ENCODE data around the gene ATP1A3.
A peak's percentile ranks its signal among the peaks of the same experiment; 100 is the strongest.
"Not testable (repeated sequence)": the region's sequence is repeated elsewhere in the genome, so short reads cannot be mapped to it uniquely, and the experiment has no call there.

The ATP1A3 gene

DNA sequence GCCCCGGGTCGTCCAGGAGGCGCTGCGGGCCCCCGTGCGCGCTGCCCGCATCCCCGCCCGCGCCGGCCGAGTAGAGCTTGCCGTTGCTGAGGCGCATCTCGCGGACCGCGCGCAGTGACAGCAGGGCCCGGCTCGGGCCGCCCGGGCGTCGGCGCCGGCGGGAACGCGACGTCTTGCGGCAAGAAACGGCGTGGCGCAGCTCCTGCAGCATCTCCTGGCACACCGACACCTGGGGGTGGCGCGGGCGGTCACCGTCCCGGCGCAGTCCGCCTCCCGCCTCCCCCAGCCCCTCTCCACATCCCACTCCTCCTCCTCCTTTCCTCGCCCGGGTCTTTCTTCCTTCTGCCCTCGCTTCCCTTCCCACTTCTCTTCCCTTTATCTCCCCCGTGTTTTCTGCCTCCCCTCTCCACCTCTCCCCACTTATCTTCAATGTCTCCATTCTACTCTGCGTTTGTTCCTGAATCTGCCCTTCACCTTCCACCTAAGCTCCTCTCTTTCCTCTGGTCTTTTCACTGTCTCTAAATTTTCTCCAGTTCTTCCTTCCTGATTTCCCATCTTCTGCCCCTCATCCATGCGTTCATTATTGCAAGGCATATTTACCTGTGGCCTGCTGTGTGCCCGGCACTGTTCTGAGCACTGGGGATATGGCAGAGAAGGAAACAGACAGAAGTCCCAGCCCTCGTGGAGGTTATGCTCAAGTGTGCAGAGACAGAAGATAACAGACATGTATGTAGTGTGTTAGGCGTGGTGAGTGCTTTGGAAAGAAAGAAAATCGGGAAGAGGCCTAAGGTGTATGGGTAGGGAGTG, 5.2 kb upstream of the ATP1A3 start:
- ATAC-seq (replicated peaks) (no peak), DNase-seq (no peak)
- Mint-ChIP-seq H3K36me3 (ENCODE audit: insufficient read depth) (peaks cover 2% of the 10 kb centered on the region), H3K9me3 (no peaks in the 10 kb centered on the region), H3K27ac (no peak overlapping the region), H3K27me3 (peaks cover 82 to 92% of the 10 kb centered on the region in 2 donors), H3K4me3 (peak overlapping the region; percentile 49 to 64), H3K4me1 (ENCODE audit: low read depth in 2 of 2) (peaks cover 21 to 25% of the 10 kb centered on the region in 2 donors)

DNA sequence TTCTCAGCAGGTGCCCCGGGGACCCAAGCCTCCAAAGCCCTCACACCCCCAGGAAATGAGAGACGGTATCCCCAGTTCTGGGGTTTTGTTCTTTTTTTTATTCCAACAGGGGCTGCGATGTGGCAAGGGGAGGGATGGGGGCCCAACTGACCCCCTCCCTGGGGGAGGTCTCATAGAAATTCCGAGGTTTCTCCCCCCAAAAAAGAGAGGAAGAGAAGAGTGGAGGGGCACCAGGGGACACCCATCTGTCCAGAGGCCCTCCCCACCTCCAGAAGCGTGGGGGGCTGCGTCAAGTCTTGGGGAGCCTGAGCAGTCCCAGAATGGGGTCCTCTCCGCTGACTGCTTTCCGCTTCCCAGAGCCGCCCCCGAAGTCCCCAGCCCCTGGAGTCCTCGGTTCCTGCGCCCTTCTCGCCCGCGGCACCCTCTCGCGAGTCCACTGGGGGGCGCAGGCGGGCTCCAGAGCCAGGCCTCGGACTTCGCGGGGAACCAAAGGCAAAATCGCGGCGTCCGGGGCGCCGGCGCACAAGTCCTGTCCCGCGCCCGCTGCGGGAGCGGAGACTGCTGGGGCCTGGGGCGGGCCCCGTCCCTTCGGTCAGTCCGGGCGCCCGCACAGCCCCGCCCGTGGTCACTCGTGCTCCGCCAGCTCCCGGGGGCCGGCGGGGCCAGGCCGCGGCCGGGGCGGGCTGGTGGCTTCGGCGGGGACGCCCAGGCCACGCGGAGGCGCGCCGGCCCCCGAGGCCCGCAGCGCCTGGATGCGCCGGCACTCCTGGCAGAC, 4.4 kb upstream of the ATP1A3 start:
- H3K36me3 Mint-ChIP-seq (ENCODE audit: insufficient read depth): peaks cover 4% of the 10 kb centered on the region
- ATAC-seq (replicated peaks) (no peak), DNase-seq (peak in 2 of 3 experiments; percentile 23 to 31)
- H3K27me3 Mint-ChIP-seq: peaks cover 73 to 83% of the 10 kb centered on the region in 2 donors
- no peaks in the 10 kb centered on the region for H3K9me3 Mint-ChIP-seq
- H3K27ac Mint-ChIP-seq: no peak overlapping the region
- H3K4me3 Mint-ChIP-seq: peak overlapping the region in 1 of 2 donors; percentile 47
- peaks cover 22 to 26% of the 10 kb centered on the region in 2 donors for H3K4me1 Mint-ChIP-seq (ENCODE audit: low read depth in 2 of 2)

DNA sequence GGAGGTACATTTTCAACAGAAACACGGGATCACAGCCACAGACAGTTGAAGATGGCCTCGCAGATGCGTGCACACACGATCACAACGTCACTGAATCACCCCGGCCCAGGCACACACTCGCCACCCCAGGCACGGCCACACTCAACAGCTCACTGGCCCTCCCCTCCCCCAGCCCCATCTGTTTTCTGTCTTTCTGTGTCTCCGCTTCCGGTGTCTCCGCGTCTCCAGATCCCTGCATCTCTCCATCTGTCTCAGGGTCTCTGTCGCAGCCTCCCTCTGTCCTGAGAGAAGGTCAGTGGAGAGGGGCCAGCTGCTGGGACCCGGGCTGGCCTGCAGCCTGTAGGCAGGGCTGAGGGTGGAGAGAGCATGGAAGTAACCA, 3.8 kb upstream of the ATP1A3 start:
- Mint-ChIP-seq H3K4me1 (ENCODE audit: low read depth in 2 of 2) (peaks cover 25 to 29% of the 10 kb centered on the region in 2 donors), H3K4me3 (peak overlapping the region in 1 of 2 donors; percentile 47), H3K36me3 (ENCODE audit: insufficient read depth) (peaks cover 5% of the 10 kb centered on the region), H3K27ac (no peak overlapping the region), H3K27me3 (peaks cover 71 to 77% of the 10 kb centered on the region in 2 donors), H3K9me3 (no peaks in the 10 kb centered on the region)
- no peak for DNase-seq
- ATAC-seq (replicated peaks): no peak

DNA sequence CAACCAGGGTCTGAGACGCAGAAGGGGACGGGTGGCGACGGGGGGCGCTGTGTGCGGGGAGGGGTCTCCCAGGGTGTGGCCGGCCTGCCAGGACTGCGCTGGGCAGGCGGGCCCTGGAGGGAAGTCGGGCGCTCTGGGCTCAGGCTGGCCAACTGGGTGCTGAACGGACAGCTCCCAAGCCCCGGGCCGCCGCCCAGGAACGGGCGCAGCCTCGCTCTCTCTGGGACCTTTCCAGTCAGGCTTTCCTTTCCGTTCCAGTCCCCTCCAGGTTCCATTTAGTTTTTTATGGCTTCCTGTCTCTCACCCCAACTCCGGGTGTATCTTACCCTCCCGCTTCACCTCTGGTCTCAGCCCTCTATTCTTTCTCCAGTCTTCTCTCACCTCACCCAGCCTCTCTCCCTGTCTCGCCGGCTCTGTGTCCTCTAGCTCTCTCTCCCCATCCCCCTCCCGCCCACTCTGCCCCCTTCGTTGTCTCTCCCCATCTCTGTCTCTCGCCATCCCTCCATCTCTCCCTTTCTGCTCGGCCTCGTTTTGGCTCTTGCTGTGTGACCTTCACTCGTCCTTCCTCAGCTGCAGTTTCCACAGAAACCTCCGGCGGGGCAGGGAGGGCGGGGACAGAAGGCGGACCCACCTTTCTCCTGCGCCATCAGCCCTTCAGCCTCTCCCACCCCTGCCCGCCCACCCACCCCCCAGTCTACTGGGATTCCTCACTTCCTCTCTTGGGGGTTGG, 3.3 kb upstream of the ATP1A3 start:
- peak overlapping the region in 1 of 2 donors; percentile 9 for H3K4me3 Mint-ChIP-seq
- no peaks in the 10 kb centered on the region for H3K9me3 Mint-ChIP-seq
- ATAC-seq (replicated peaks): no peak
- H3K4me1 Mint-ChIP-seq (ENCODE audit: low read depth in 2 of 2): peaks cover 27 to 34% of the 10 kb centered on the region in 2 donors
- no peak overlapping the region for H3K27ac Mint-ChIP-seq
- H3K27me3 Mint-ChIP-seq: peaks cover 66 to 72% of the 10 kb centered on the region in 2 donors
- H3K36me3 Mint-ChIP-seq (ENCODE audit: insufficient read depth): peaks cover 5% of the 10 kb centered on the region
- peak; percentile 31 to 46 (median 45) for DNase-seq

DNA sequence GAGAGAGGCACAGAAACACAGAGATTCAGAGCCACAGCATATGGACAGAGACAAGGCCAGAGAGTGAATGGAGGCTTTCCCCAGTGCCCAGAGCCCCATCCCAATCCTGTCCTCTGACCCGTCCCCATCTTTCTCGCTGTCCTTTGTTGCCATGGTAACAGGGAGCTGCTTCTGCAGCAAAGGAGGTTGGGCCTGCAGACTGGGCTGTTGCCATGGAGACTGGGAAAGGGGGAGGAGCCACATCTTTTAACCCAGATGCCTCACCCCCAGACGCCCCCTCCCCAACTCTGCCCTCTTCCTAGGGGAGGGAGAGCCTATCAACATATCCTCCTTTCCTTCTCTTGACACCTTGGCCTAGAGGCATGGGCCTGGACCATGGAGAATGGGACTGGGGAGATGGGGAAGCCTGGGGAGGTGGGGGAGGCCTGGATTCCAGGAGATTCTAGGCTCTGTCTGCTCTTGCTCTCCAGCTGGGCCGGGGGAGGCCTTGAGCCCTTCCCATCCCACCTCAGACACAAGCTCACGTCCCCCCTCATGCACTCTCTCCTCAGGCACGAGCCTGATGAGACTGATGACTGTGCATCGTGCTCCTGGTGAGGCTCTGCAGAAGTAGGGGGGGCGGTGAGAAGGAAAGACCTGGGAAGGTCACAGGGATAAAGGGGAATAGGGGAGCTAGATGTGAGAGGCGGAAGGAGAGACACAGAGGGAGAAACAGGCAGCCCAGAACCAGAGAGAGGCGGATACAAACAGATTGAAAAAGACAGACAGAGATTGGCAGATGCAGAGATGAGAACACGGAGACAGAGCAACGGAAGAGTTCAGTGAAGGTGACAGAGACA, 2.1 kb upstream of the ATP1A3 start:
- Mint-ChIP-seq H3K9me3 (no peaks in the 10 kb centered on the region), H3K36me3 (ENCODE audit: insufficient read depth) (peaks cover 5% of the 10 kb centered on the region), H3K27ac (no peak overlapping the region), H3K4me1 (ENCODE audit: low read depth in 2 of 2) (peaks cover 27 to 34% of the 10 kb centered on the region in 2 donors), H3K27me3 (peaks cover 56 to 61% of the 10 kb centered on the region in 2 donors), H3K4me3 (no peak overlapping the region)
- DNase-seq (no peak), ATAC-seq (replicated peaks) (no peak)

DNA sequence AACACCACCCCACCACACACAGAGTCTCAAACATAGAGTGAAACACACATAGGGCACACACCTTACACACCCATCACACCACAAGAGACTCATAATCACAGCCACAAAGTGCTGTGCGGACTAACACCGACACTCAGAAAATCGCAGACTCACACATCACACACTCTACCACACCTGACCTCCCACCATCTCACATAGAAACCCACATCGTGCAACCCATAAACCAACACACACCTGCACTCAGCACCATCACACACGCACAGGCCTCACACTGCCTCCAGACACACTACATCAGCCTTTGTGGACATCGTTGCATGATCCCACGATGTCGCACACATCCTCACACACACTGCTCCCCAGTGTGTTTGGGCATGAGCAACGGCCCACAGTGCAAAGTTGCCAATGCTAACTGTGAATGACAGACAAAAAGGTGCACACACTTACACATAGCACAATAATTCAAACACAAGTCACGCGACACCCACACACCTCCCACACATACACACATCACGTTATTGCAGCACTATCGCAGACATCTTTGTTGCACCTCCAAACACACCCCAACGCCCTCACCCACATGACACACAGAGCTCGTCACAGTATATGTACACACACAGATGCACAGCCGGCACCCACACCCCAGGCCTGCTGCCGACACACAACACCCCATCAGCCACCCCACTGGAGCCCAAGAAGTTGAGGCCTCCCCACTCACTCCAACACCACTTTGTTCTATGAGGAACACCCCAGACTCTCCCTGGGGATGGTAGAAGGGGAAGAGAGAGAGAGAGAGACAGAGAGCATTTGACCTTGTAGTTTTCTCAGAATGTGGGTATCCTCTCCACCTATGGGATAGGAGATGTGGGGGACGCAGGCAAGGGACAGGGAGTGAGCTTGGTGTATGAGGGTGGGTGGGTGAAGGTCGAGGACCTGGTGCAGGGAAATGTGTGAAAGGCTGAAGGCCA, 1.2 kb upstream of the ATP1A3 start:
- H3K27me3 Mint-ChIP-seq: peaks cover 47 to 52% of the 10 kb centered on the region in 2 donors
- no peaks in the 10 kb centered on the region for H3K9me3 Mint-ChIP-seq
- peak overlapping the region in 1 of 2 donors; percentile 3 for H3K27ac Mint-ChIP-seq
- peaks cover 27 to 34% of the 10 kb centered on the region in 2 donors for H3K4me1 Mint-ChIP-seq (ENCODE audit: low read depth in 2 of 2)
- H3K36me3 Mint-ChIP-seq (ENCODE audit: insufficient read depth): peaks cover 5% of the 10 kb centered on the region
- peak overlapping the region; percentile 15 to 44 for H3K4me3 Mint-ChIP-seq
- DNase-seq (no peak), ATAC-seq (replicated peaks) (no peak)

DNA sequence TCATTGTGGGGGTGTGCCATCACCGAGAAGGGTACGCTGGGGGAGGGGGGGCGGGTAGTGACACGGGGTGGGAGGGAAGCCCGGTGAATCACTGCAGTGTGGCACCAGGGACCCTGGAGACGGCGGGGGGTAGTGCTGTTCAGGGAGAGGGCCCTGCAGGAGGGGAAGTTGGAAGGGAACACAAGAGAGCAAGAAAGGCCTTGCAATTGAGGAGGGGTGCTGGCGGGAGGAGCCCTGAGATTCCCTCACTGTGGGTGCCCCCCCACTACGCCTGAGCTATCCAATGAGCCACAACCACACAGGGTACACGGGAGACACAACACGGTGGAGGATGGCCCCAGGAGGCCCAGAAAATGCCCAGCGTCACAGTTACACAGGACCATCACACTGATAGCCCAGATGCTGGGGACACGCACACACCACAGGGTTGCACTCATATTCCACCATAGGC, 516 bp upstream of the ATP1A3 start:
- Mint-ChIP-seq H3K9me3 (no peaks in the 10 kb centered on the region), H3K27me3 (peaks cover 40 to 44% of the 10 kb centered on the region in 2 donors), H3K4me3 (peak overlapping the region; percentile 13 to 44), H3K27ac (no peak overlapping the region), H3K36me3 (ENCODE audit: insufficient read depth) (peaks cover 5% of the 10 kb centered on the region), H3K4me1 (ENCODE audit: low read depth in 2 of 2) (peaks cover 27 to 34% of the 10 kb centered on the region in 2 donors)
- no peak for ATAC-seq (replicated peaks)
- no peak for DNase-seq

GRCh38 chr19:41991925-41992569, 2.0 kb downstream of the ATP1A3 start:
- not testable (repeated sequence) for H3K36me3 Mint-ChIP-seq (ENCODE audit: insufficient read depth); DNase-seq; ATAC-seq (replicated peaks); H3K9me3 Mint-ChIP-seq; H3K4me3 Mint-ChIP-seq
- peak overlapping the region in 1 of 2 donors; percentile 71 for H3K27ac Mint-ChIP-seq
- H3K27me3 Mint-ChIP-seq: peaks cover 23 to 25% of the 10 kb centered on the region in 2 donors
- peaks cover 19 to 25% of the 10 kb centered on the region in 2 donors for H3K4me1 Mint-ChIP-seq (ENCODE audit: low read depth in 2 of 2)

GRCh38 chr19:41991025-41991424, 3.0 kb downstream of the ATP1A3 start:
- ATAC-seq (replicated peaks) (no peak), DNase-seq (no peak)
- Mint-ChIP-seq H3K27me3 (peaks cover 13 to 15% of the 10 kb centered on the region in 2 donors), H3K36me3 (ENCODE audit: insufficient read depth) (peaks cover 3% of the 10 kb centered on the region), H3K9me3 (no peaks in the 10 kb centered on the region), H3K4me3 (peak overlapping the region in 1 of 2 donors; percentile 38), H3K4me1 (ENCODE audit: low read depth in 2 of 2) (peaks cover 15 to 18% of the 10 kb centered on the region in 2 donors), H3K27ac (no peak overlapping the region)

- ATAC-seq (replicated peaks) (no peak), DNase-seq (no peak)
- H3K4me1 Mint-ChIP-seq (ENCODE audit: low read depth in 2 of 2): peaks cover 14 to 18% of the 10 kb centered on the region in 2 donors
- H3K4me3 Mint-ChIP-seq: no peak overlapping the region
- H3K36me3 Mint-ChIP-seq (ENCODE audit: insufficient read depth): peaks cover 3% of the 10 kb centered on the region
- no peak overlapping the region for H3K27ac Mint-ChIP-seq
- H3K9me3 Mint-ChIP-seq: no peaks in the 10 kb centered on the region
- peaks cover 10 to 11% of the 10 kb centered on the region in 2 donors for H3K27me3 Mint-ChIP-seq
Measured at GRCh38 chr19:41990615-41991014, 3.4 kb downstream of the ATP1A3 start.

- Mint-ChIP-seq H3K27ac (no peak overlapping the region), H3K27me3 (peaks cover 4 to 5% of the 10 kb centered on the region in 2 donors), H3K36me3 (ENCODE audit: insufficient read depth) (peaks cover 3% of the 10 kb centered on the region), H3K4me1 (ENCODE audit: low read depth in 2 of 2) (peaks cover 8 to 14% of the 10 kb centered on the region in 2 donors), H3K4me3 (no peak overlapping the region), H3K9me3 (no peaks in the 10 kb centered on the region)
- no peak for DNase-seq
- ATAC-seq (replicated peaks): no peak
Measured at GRCh38 chr19:41990028-41990427, 4.0 kb downstream of the ATP1A3 start.

Data from effector memory CD8-positive, alpha-beta T cell (primary cell).